ENCODE results near the gene C11orf65. TPM values are rescaled to one million over a fixed set of nuclear protein-coding genes. Genes with fewer than 3 reads are reported as not detected.

Gene C11orf65
- total and polyA plus RNA-seq, 4 donors, result 0.33 to 1.2 (median 0.68) TPM

DNA sequence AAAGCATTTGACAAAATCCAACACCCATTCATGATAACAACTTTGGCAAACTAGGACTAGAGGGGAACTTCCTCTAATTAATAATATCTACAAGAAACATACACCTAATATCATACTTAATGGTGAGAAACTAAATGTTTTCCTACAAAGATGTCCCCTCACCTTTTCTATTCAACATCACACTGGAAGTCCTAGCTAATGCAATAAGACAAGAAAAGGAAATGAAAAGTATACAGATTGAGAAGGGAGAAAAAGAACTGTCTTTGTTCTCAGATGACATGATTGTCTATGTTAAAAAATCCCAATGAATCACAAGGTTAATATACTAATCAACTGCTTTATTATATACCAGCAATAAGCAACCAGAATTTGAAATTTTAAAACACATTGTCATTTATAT lies 52.4 kb downstream of the C11orf65 start (continued):
- TF ChIP-seq FOXA1 (IDR thresholded peaks at IDR 0.05), result no peak
- no peak for TF ChIP-seq EGR1 (IDR thresholded peaks at IDR 0.05; ENCODE audit: low read depth in 2 of 2)
- TF ChIP-seq RXRA (IDR thresholded peaks at IDR 0.05), result no peak

DNA sequence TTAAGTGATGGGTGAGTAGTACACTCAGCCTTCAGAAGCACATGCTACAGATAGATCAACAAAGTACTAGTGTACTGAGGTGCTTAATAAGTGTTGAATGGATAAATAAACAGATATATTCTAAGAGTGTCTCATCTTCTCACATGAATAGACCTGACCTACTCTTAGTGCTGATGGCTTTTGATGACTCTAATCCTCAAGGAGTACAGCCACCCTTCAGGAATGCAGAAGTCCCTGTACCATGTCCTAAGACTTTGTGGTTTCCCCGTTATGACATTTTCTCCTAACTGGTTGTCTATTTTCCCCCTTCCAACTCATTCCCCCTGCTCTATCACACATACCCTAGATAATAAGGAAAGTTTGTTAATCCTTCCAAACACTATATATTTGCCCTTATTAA lies 61.6 kb downstream of the C11orf65 start:
- Histone ChIP-seq H3K9ac (ENCODE audit: low read depth in 1 of 2, low read length in 2 of 2) (no peak overlapping the region), H3K9me3 (ENCODE audit: control insufficient read depth in 4 of 4, low read length in 3 of 4) (no peaks in the 10 kb centered on the region), H3K4me3 (ENCODE audit: low read depth in 1 of 3, low read length in 3 of 3) (no peak overlapping the region), H3K27ac (ENCODE audit: low read depth in 1 of 2, low read length in 2 of 2) (no peak overlapping the region), H3K36me3 (ENCODE audit: control insufficient read depth in 4 of 4, insufficient read depth in 3 of 4, low read depth in 1 of 4, low read length in 3 of 4) (no peaks in the 10 kb centered on the region), H3K27me3 (ENCODE audit: control insufficient read depth in 4 of 4, insufficient read depth in 4 of 4, low read length in 3 of 4) (no peaks in the 10 kb centered on the region), H3K4me1 (ENCODE audit: control insufficient read depth in 4 of 4, insufficient read depth in 4 of 4, low read length in 3 of 4) (no peaks in the 10 kb centered on the region)
- 90% methylated on average over 1 of the region's 1 CpG for WGBS
- no peak for DNase-seq (ENCODE audit: low spot score)
- TF ChIP-seq TAF1 (conservative IDR thresholded peaks at IDR 0.05) (no peak), GABPA (IDR thresholded peaks at IDR 0.05 in 1 of 2, conservative IDR thresholded peaks at IDR 0.05 in 1 of 2) (no peak), NR2F2 (IDR thresholded peaks at IDR 0.05) (no peak), HNF4A (conservative IDR thresholded peaks at IDR 0.05) (no peak), JUND (IDR thresholded peaks at IDR 0.05) (no peak), YY1 (IDR thresholded peaks at IDR 0.05) (no peak), RXRA (IDR thresholded peaks at IDR 0.05) (no peak)
- TF ChIP-seq, protein P1, sequence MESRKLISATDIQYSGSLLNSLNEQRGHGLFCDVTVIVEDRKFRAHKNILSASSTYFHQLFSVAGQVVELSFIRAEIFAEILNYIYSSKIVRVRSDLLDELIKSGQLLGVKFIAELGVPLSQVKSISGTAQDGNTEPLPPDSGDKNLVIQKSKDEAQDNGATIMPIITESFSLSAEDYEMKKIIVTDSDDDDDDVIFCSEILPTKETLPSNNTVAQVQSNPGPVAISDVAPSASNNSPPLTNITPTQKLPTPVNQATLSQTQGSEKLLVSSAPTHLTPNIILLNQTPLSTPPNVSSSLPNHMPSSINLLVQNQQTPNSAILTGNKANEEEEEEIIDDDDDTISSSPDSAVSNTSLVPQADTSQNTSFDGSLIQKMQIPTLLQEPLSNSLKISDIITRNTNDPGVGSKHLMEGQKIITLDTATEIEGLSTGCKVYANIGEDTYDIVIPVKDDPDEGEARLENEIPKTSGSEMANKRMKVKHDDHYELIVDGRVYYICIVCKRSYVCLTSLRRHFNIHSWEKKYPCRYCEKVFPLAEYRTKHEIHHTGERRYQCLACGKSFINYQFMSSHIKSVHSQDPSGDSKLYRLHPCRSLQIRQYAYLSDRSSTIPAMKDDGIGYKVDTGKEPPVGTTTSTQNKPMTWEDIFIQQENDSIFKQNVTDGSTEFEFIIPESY (IDR thresholded peaks at IDR 0.05), result no peak
- TF ChIP-seq, protein P2, sequence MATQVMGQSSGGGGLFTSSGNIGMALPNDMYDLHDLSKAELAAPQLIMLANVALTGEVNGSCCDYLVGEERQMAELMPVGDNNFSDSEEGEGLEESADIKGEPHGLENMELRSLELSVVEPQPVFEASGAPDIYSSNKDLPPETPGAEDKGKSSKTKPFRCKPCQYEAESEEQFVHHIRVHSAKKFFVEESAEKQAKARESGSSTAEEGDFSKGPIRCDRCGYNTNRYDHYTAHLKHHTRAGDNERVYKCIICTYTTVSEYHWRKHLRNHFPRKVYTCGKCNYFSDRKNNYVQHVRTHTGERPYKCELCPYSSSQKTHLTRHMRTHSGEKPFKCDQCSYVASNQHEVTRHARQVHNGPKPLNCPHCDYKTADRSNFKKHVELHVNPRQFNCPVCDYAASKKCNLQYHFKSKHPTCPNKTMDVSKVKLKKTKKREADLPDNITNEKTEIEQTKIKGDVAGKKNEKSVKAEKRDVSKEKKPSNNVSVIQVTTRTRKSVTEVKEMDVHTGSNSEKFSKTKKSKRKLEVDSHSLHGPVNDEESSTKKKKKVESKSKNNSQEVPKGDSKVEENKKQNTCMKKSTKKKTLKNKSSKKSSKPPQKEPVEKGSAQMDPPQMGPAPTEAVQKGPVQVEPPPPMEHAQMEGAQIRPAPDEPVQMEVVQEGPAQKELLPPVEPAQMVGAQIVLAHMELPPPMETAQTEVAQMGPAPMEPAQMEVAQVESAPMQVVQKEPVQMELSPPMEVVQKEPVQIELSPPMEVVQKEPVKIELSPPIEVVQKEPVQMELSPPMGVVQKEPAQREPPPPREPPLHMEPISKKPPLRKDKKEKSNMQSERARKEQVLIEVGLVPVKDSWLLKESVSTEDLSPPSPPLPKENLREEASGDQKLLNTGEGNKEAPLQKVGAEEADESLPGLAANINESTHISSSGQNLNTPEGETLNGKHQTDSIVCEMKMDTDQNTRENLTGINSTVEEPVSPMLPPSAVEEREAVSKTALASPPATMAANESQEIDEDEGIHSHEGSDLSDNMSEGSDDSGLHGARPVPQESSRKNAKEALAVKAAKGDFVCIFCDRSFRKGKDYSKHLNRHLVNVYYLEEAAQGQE (IDR thresholded peaks at IDR 0.05), result no peak

- H3K27ac ChIP-seq (ENCODE audit: low read depth in 1 of 2, low read length in 2 of 2), result no peak overlapping the region
These were observed 64.3 kb downstream of the C11orf65 start for GRCh38 chr11:108403052-108403451.

More at GRCh38 chr11:108403052-108403451, 64.3 kb downstream of the C11orf65 start:
- no peak overlapping the region for H3K4me3 ChIP-seq (ENCODE audit: low read depth in 1 of 3, low read length in 3 of 3)
- WGBS, result 73% methylated on average over 1 of the region's 1 CpG
- no peak overlapping the region for H3K9ac ChIP-seq (ENCODE audit: low read depth in 1 of 2, low read length in 2 of 2)
- TF ChIP-seq, protein P3, sequence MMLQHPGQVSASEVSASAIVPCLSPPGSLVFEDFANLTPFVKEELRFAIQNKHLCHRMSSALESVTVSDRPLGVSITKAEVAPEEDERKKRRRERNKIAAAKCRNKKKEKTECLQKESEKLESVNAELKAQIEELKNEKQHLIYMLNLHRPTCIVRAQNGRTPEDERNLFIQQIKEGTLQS (IDR thresholded peaks at IDR 0.05), result no peak
- TF ChIP-seq HNF4G (IDR thresholded peaks at IDR 0.05) (no peak), SP1 (IDR thresholded peaks at IDR 0.05) (no peak)
- no peaks in the 10 kb centered on the region for H3K4me1 ChIP-seq (ENCODE audit: control insufficient read depth in 4 of 4, insufficient read depth in 4 of 4, low read length in 3 of 4)
- no peaks in the 10 kb centered on the region for H3K27me3 ChIP-seq (ENCODE audit: control insufficient read depth in 4 of 4, insufficient read depth in 4 of 4, low read length in 3 of 4)
- no peaks in the 10 kb centered on the region for H3K9me3 ChIP-seq (ENCODE audit: control insufficient read depth in 4 of 4, low read length in 3 of 4)
- no peaks in the 10 kb centered on the region for H3K36me3 ChIP-seq (ENCODE audit: control insufficient read depth in 4 of 4, insufficient read depth in 3 of 4, low read depth in 1 of 4, low read length in 3 of 4)
- DNase-seq (ENCODE audit: low spot score), result no peak
